IMR-90 (cell line): ENCODE measurements around the gene DCN. TPM values are rescaled to one million over a fixed set of nuclear protein-coding genes. Genes with fewer than 3 reads are reported as not detected.

Experiments
- ATAC-seq: fragments of 200-7000 bp; cut with Tn5 transposase; 2 replicates; pipeline ENCODE4 v1.9.1; 2020; ENCODE audit warnings: low read depth, mild to moderate bottlenecking, moderate library complexity
- BruUV-seq: library from RNA; stranded (reverse); fragments of 400-500 nt; replicated peaks from 2 replicates; lab custom pipeline; 2021; lab: Mats Ljungman, UMichigan
- CTCF ChIA-PET: fragments of 300-600 bp; formaldehyde crosslinking; extraction: SDS; loops from one replicate; lab custom pipeline; 2021; ENCODE audit warnings: antibody characterized with exemption; lab: Yijun Ruan, JAX
- POLR2A ChIA-PET: fragments of 300-600 bp; sonication (Branson Sonifier 250); formaldehyde crosslinking; loops from one replicate; lab custom pipeline; 2022; ENCODE audit warnings: antibody characterized with exemption; ENCODE audit not compliant: unreplicated experiment; lab: Charles Lee
- DNase-seq: peaks from one replicate; pipeline ENCODE4 v3.0.0; 2013
- H2AFZ ChIP-seq: replicated peaks from 2 replicates; pipeline ENCODE3; 2013; ENCODE audit warnings: low read length, mild to moderate bottlenecking; ENCODE audit not compliant: poor library complexity
- H2AK5ac ChIP-seq: 2 replicates; pipeline ENCODE4 v1.6.1; 2013; ENCODE audit warnings: low read depth, low read length, inconsistent platforms
- H2AK9ac ChIP-seq: replicated peaks from 2 replicates; pipeline ENCODE3; 2013; ENCODE audit warnings: mild to moderate bottlenecking, low read depth, low read length, moderate library complexity; ENCODE audit not compliant: poor library complexity
- H2BK120ac ChIP-seq: 2 replicates; pipeline ENCODE4 v1.6.1; 2013; ENCODE audit warnings: low read depth, low read length, inconsistent platforms
- H2BK15ac ChIP-seq: 3 replicates; pipeline ENCODE4 v1.6.1; 2013; ENCODE audit warnings: low read depth, low read length, inconsistent platforms
- H2BK20ac ChIP-seq: 2 replicates; pipeline ENCODE4 v1.6.1; 2013; ENCODE audit warnings: low read depth, mild to moderate bottlenecking, inconsistent platforms, low read length, moderate library complexity
- H2BK5ac ChIP-seq: 2 replicates; pipeline ENCODE4 v1.6.1; 2013; ENCODE audit warnings: mild to moderate bottlenecking, low read depth, low read length, inconsistent platforms; ENCODE audit not compliant: poor library complexity, severe bottlenecking
- H3K14ac ChIP-seq: replicated peaks from 2 replicates; pipeline ENCODE4 v1.6.1; 2013; ENCODE audit warnings: low read depth, low read length, inconsistent platforms
- H3K18ac ChIP-seq: 2 replicates; pipeline ENCODE4 v1.6.1; 2013; ENCODE audit warnings: low read depth, low read length, control low read depth
- H3K23ac ChIP-seq: 2 replicates; pipeline ENCODE4 v1.6.1; 2013; ENCODE audit warnings: low read depth, low read length, inconsistent platforms
- H3K27ac ChIP-seq: 2 replicates; pipeline ENCODE4 v1.5.1; 2013; ENCODE audit warnings: mild to moderate bottlenecking, control low read depth, low read length; ENCODE audit not compliant: insufficient read depth
- H3K27me3 ChIP-seq: 2 replicates; pipeline ENCODE4 v1.6.1; 2013; ENCODE audit warnings: low read length; ENCODE audit not compliant: control insufficient read depth, insufficient read depth
- H3K36me3 ChIP-seq: 2 replicates; pipeline ENCODE4 v1.6.1; 2013; ENCODE audit warnings: low read length, mixed read lengths; ENCODE audit not compliant: control insufficient read depth, insufficient read depth
- H3K4ac ChIP-seq: 2 replicates; pipeline ENCODE4 v1.6.1; 2013; ENCODE audit warnings: low read depth, low read length, inconsistent platforms
- H3K4me1 ChIP-seq: 2 replicates; pipeline ENCODE4 v1.6.1; 2013; ENCODE audit warnings: low read length, mixed read lengths; ENCODE audit not compliant: control insufficient read depth, insufficient read depth
- H3K4me2 ChIP-seq: 2 replicates; pipeline ENCODE4 v1.6.1; 2013; ENCODE audit warnings: low read depth, mild to moderate bottlenecking, control low read depth, low read length, moderate library complexity
- H3K4me3 ChIP-seq: 2 replicates; pipeline ENCODE4 v1.5.1; 2013; ENCODE audit warnings: low read depth, mild to moderate bottlenecking, control low read depth, low read length, moderate library complexity; ENCODE audit not compliant: insufficient read depth
- H3K56ac ChIP-seq: 2 replicates; pipeline ENCODE4 v1.6.1; 2013; ENCODE audit warnings: low read length, inconsistent platforms; ENCODE audit not compliant: insufficient read depth; ENCODE audit errors: extremely low read depth
- H3K79me1 ChIP-seq, 2 experiments: 2 replicates each; pipeline ENCODE4 v1.6.1; 2013; ENCODE audit warnings: low read length in 2 of 2, inconsistent platforms in 1 of 2, low read depth in 1 of 2
- H3K9ac ChIP-seq: 2 replicates; pipeline ENCODE4 v1.6.1; 2013; ENCODE audit warnings: low read depth, low read length, control low read depth
- H3K9me1 ChIP-seq: 2 replicates; pipeline ENCODE4 v1.6.1; 2013; ENCODE audit warnings: low read length, inconsistent platforms; ENCODE audit not compliant: insufficient read depth
- H3K9me3 ChIP-seq: 2 replicates; pipeline ENCODE4 v1.6.1; 2013; ENCODE audit warnings: low read length; ENCODE audit not compliant: control insufficient read depth, insufficient read depth
- H4K20me1 ChIP-seq: 2 replicates; pipeline ENCODE4 v1.6.1; 2013; ENCODE audit warnings: low read length, inconsistent platforms; ENCODE audit not compliant: insufficient read depth
- H4K5ac ChIP-seq: 2 replicates; pipeline ENCODE4 v1.6.1; 2013; ENCODE audit warnings: mild to moderate bottlenecking, low read depth, low read length, control low read depth
- H4K8ac ChIP-seq, 2 experiments: 2 replicates each; pipeline ENCODE4 v1.6.1; 2013; ENCODE audit warnings: low read depth in 2 of 2, low read length in 2 of 2, control low read depth in 1 of 2, inconsistent platforms in 1 of 2
- H4K91ac ChIP-seq: 2 replicates; pipeline ENCODE4 v1.6.1; 2013; ENCODE audit warnings: low read depth, low read length, inconsistent platforms; ENCODE audit not compliant: insufficient read depth
- CHD1 ChIP-seq: IDR thresholded peaks from 2 replicates; pipeline ENCODE4 v1.6.1; 2012; ENCODE audit warnings: low read depth, low read length, improper control_type of control experiment
- MAZ ChIP-seq: IDR thresholded peaks from 2 replicates; pipeline ENCODE4 v1.6.1; 2012; ENCODE audit warnings: low read depth, mild to moderate bottlenecking, low read length, improper control_type of control experiment, moderate library complexity, borderline replicate concordance
- POLR2A ChIP-seq: IDR thresholded peaks from 2 replicates; pipeline ENCODE4 v1.6.1; 2012; ENCODE audit warnings: mild to moderate bottlenecking, low read depth, low read length
- WGBS, 2 experiments: methylation state at CpG; one replicate each; pipeline versions ENCODE4 v1.1.5 to v1.1.7; 2013; ENCODE audit warnings: missing lambda C conversion rate in 2 of 2; ENCODE audit not compliant: insufficient read length in 1 of 2; ENCODE audit errors: extremely low coverage in 2 of 2; 5-methylcytosine and 5-hydroxymethylcytosine counted together
- dilution Hi-C: fragments of 300-500 bp; cut with HindIII; formaldehyde crosslinking; loops from one replicate; pipeline ENCODE4 v1.14.3; 2018; ENCODE audit warnings: low sequenced_read_pairs; ENCODE audit not compliant: unreplicated experiment
- in situ Hi-C: fragments of 300-500 bp; cut with MboI; formaldehyde crosslinking; loops from 3 replicates; pipeline ENCODE4 v1.14.3; 2019; ENCODE audit warnings: low sequenced_read_pairs, inconsistent platforms, mixed read lengths
- intact Hi-C: fragments of 100-400 bp; cut with micrococcal nuclease; formaldehyde crosslinking; loops from 2 replicates; pipeline ENCODE4 v1.10.0; 2022
- polyA plus RNA-seq, 3 experiments: library from polyadenylated mRNA; depleted of rRNA; stranded (reverse); fragments of >200 nt; gene quantifications; 2 replicates each; pipeline ENCODE4 v1.2.3, GENCODE V29; 2012; ENCODE audit warnings: low replicate concordance in 1 of 3
- total RNA-seq: library from RNA; depleted of rRNA; stranded (reverse); fragments of >200 nt; gene quantifications from 2 replicates; pipeline ENCODE4 v1.2.3, GENCODE V29; 2012
- TF ChIP-seq, protein P1 (sequence below): conservative IDR thresholded peaks from 2 replicates; pipeline ENCODE4 v1.5.1; 2012; ENCODE audit warnings: mild to moderate bottlenecking, low read depth, low read length, improper control_type of control experiment

Gene DCN
- total and polyA plus RNA-seq, 2 of the 4 experiments (the other 2 are of a cell fraction): 241 to 965 TPM

DNA sequence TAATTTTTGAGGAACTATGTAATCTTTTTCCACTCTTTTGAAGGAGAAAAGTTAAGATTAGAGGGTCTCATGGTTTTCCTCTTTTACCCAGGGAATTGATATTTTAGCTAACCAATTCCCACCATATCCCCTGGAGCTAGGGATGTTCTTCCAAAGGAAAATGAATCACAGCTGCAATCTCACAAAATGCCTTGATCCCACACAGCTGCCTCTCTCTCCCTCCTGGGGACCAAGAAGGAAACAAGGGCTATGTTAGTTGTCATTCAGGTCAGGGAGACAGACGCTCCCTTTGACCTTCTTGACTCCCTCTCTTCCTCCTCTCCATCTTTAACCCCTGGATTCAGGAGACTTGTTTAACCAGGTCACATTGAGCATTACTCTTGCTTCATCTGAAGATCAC, 9.5 kb downstream of the DCN start:
- H3K4me2 ChIP-seq: peak overlapping the region; percentile 84
- peaks cover 2% of the 10 kb centered on the region; the same call in 1 of the 2 replicates for H3K9me3 ChIP-seq
- H3K14ac ChIP-seq: peak overlapping the region; percentile 54
- H2AFZ ChIP-seq: no peak overlapping the region
- no peak overlapping the region; the same call in 1 of the 2 replicates for H4K91ac ChIP-seq
- BruUV-seq: no TSS peak
- peak overlapping the region; percentile 12 for H2BK5ac ChIP-seq
- no peak for TF ChIP-seq MAZ
- TF ChIP-seq POLR2A: no peak
- TF ChIP-seq, protein P1, sequence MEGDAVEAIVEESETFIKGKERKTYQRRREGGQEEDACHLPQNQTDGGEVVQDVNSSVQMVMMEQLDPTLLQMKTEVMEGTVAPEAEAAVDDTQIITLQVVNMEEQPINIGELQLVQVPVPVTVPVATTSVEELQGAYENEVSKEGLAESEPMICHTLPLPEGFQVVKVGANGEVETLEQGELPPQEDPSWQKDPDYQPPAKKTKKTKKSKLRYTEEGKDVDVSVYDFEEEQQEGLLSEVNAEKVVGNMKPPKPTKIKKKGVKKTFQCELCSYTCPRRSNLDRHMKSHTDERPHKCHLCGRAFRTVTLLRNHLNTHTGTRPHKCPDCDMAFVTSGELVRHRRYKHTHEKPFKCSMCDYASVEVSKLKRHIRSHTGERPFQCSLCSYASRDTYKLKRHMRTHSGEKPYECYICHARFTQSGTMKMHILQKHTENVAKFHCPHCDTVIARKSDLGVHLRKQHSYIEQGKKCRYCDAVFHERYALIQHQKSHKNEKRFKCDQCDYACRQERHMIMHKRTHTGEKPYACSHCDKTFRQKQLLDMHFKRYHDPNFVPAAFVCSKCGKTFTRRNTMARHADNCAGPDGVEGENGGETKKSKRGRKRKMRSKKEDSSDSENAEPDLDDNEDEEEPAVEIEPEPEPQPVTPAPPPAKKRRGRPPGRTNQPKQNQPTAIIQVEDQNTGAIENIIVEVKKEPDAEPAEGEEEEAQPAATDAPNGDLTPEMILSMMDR: no peak
- TF ChIP-seq CHD1: no peak
- no peaks in the 10 kb centered on the region for H3K27me3 ChIP-seq
- dilution Hi-C loops: no loop called here
- H2BK15ac ChIP-seq: peak overlapping the region; percentile 40; the same call in 1 of the 3 replicates
- peak overlapping the region; percentile 66; the same call in 1 of the 2 replicates for H2AK5ac ChIP-seq
- peaks cover 8% of the 10 kb centered on the region for H3K4me1 ChIP-seq
- peak overlapping the region; percentile 21; the same call in 1 of the 2 replicates for H3K9ac ChIP-seq
- H2BK20ac ChIP-seq: peak overlapping the region; percentile 45; the same call in 1 of the 2 replicates
- H3K23ac ChIP-seq: peak overlapping the region; percentile 21
- H3K18ac ChIP-seq: peak overlapping the region; percentile 96
- no peak overlapping the region for H2AK9ac ChIP-seq
- H3K27ac ChIP-seq: peak overlapping the region; percentile 72; the same call in 1 of the 2 replicates
- peaks cover 20 to 43% of the 10 kb centered on the region in 2 experiments for H3K79me1 ChIP-seq
- CTCF ChIA-PET: interaction anchor here (0.7 to 0.9 kb wide), 2 partner anchors 172 to 182 kb away, joined by 3 read pairs; no protein-coding TSS in a partner anchor
- DNase-seq (no peak), ATAC-seq (no peak)
- no peak overlapping the region; the same call in 1 of the 2 replicates for H3K4me3 ChIP-seq
- H2BK120ac ChIP-seq: peak overlapping the region; percentile 3; the same call in 1 of the 2 replicates
- 29% methylated on average over 1 of the region's 1 CpG; no CpG with 5 or more reads in 1 of the 2 experiments for WGBS, 2 experiments
- peaks cover 5% of the 10 kb centered on the region for H3K9me1 ChIP-seq
- H4K5ac ChIP-seq: peak overlapping the region; percentile 97
- H4K20me1 ChIP-seq: peaks cover 9% of the 10 kb centered on the region; the same call in 1 of the 2 replicates
- intact Hi-C loops: loop anchor here (2.0 kb wide), 1 partner anchor 62 kb away; the partner anchor contains the start of gene LUM
- H4K8ac ChIP-seq: peak overlapping the region; percentile 7 to 31; a peak in 2 of 4 replicates
- peak overlapping the region; percentile 70 for H3K4ac ChIP-seq
- POLR2A ChIA-PET: no interaction called here
- in situ Hi-C loops: no loop called here
- H3K36me3 ChIP-seq: peaks cover 57% of the 10 kb centered on the region
- no peak overlapping the region; the same call in 1 of the 2 replicates for H3K56ac ChIP-seq
